ENCODE measurements around the gene DCAF12. TPM values are rescaled to one million over a fixed set of nuclear protein-coding genes. Genes with fewer than 3 reads are reported as not detected.
A peak's percentile ranks its signal among the peaks of the same experiment; 100 is the strongest.

Gene DCAF12
- total RNA-seq, 2 experiments from 2014 or later = 5.4 to 5.9 TPM

GRCh38 chr9:34127035-34127948 is 794 bp upstream of the DCAF12 start:
- peak overlapping the region; percentile 86 for H3K4me3 ChIP-seq (ENCODE audit: low read length)
- POLR2A ChIA-PET = interaction anchor here (0.7 to 2.0 kb wide), 3 partner anchors 51 to 75 kb away, joined by 3 to 11 read pairs (median 3); partner anchors contain the start of gene UBAP1
- Mint-ChIP-seq H3K36me3 (ENCODE audit: low read depth) (peaks cover 44% of the 10 kb centered on the region), H3K27me3 (no peaks in the 10 kb centered on the region), H3K4me3 (peak overlapping the region; percentile 100), H3K9me3 (no peaks in the 10 kb centered on the region), H3K4me1 (ENCODE audit: low read depth) (peaks cover 50% of the 10 kb centered on the region), H3K27ac (peak overlapping the region; percentile 99)
- H3K27me3 ChIP-seq (ENCODE audit: control insufficient read depth in 1 of 2, insufficient read depth in 2 of 2, low read length in 2 of 2) = no peaks in the 10 kb centered on the region
- CTCF ChIA-PET = interaction anchor here (0.5 kb wide), 1 partner anchor 8 kb away, joined by 3 read pairs; no protein-coding TSS in a partner anchor
- H3K27ac ChIP-seq (ENCODE audit: low read depth in 1 of 2, low read length in 2 of 2) = peak overlapping the region; percentile 86 to 88
- intact Hi-C loops (cut with DNase I, micrococcal nuclease) = loop anchor here (1.0 to 10.0 kb wide), 8 partner anchors 79 to 398 kb away; partner anchors contain the start of genes UBAP2 (in 2 of the 2), DNAI1 (in 1 of the 2), ENHO (in 1 of the 2) and FAM219A (in 1 of the 2)
- peaks cover 43% of the 10 kb centered on the region for H3K4me1 ChIP-seq (ENCODE audit: insufficient read depth, low read length)
- peak in 1 of 14 experiments; percentile 12 for DNase-seq
- peaks cover 11% of the 10 kb centered on the region for H3K36me3 ChIP-seq (ENCODE audit: insufficient read depth, low read length)
- ATAC-seq (ENCODE audit: poor library complexity) = no peak
- no peaks in the 10 kb centered on the region for H3K9me3 ChIP-seq (ENCODE audit: control insufficient read depth in 1 of 2, insufficient read depth in 1 of 2, low read length in 2 of 2)
- TF ChIP-seq CTCF (IDR thresholded peaks at IDR 0.05) = no peak

GRCh38 chr9:34125681-34126206 is 754 bp downstream of the DCAF12 start:
- Mint-ChIP-seq H3K27me3 (no peaks in the 10 kb centered on the region), H3K4me3 (peak overlapping the region; percentile 100), H3K9me3 (no peaks in the 10 kb centered on the region), H3K36me3 (ENCODE audit: low read depth) (peaks cover 58% of the 10 kb centered on the region), H3K4me1 (ENCODE audit: low read depth) (peaks cover 64% of the 10 kb centered on the region), H3K27ac (peak overlapping the region; percentile 99)
- H3K9me3 ChIP-seq (ENCODE audit: control insufficient read depth in 1 of 2, insufficient read depth in 1 of 2, low read length in 2 of 2) = no peaks in the 10 kb centered on the region
- ATAC-seq (ENCODE audit: poor library complexity) (no peak), DNase-seq (no peak)
- intact Hi-C loops (cut with DNase I, micrococcal nuclease) = loop anchor here (1.0 to 10.0 kb wide), 9 partner anchors 53 to 399 kb away; partner anchors contain the start of genes DNAI1 (in 1 of the 2), ENHO (in 1 of the 2), FAM219A (in 1 of the 2) and KIF24 (in 1 of the 2)
- H3K4me3 ChIP-seq (ENCODE audit: low read length) = peak overlapping the region; percentile 86
- peak overlapping the region; percentile 86 to 88 for H3K27ac ChIP-seq (ENCODE audit: low read depth in 1 of 2, low read length in 2 of 2)
- CTCF ChIA-PET = no interaction called here
- no peak for TF ChIP-seq CTCF (IDR thresholded peaks at IDR 0.05)
- POLR2A ChIA-PET = interaction anchor here (1.1 to 2.0 kb wide), 2 partner anchors 46 to 53 kb away, joined by 4 to 11 read pairs; partner anchors contain the start of gene UBAP1
- no peaks in the 10 kb centered on the region for H3K27me3 ChIP-seq (ENCODE audit: control insufficient read depth in 1 of 2, insufficient read depth in 2 of 2, low read length in 2 of 2)
- H3K36me3 ChIP-seq (ENCODE audit: insufficient read depth, low read length) = peaks cover 20% of the 10 kb centered on the region
- peaks cover 48% of the 10 kb centered on the region for H3K4me1 ChIP-seq (ENCODE audit: insufficient read depth, low read length)

- no peak for TF ChIP-seq CTCF (IDR thresholded peaks at IDR 0.05)
These were observed 1.6 kb downstream of the DCAF12 start for GRCh38 chr9:34124926-34125325.

More at GRCh38 chr9:34124926-34125325, 1.6 kb downstream of the DCAF12 start:
- intact Hi-C loops (cut with DNase I, micrococcal nuclease) = loop anchor here (2.0 to 10.0 kb wide), 5 partner anchors 78 to 400 kb away; partner anchors contain the start of genes DNAI1 (in 1 of the 2), ENHO (in 1 of the 2), FAM219A (in 1 of the 2) and MYORG (in 1 of the 2)
- H3K4me3 ChIP-seq (ENCODE audit: low read length) = peak overlapping the region; percentile 86
- Mint-ChIP-seq H3K4me1 (ENCODE audit: low read depth) (peaks cover 64% of the 10 kb centered on the region), H3K4me3 (peak overlapping the region; percentile 100), H3K27ac (peak overlapping the region; percentile 99), H3K9me3 (no peaks in the 10 kb centered on the region), H3K27me3 (no peaks in the 10 kb centered on the region), H3K36me3 (ENCODE audit: low read depth) (peaks cover 61% of the 10 kb centered on the region)
- no peaks in the 10 kb centered on the region for H3K27me3 ChIP-seq (ENCODE audit: control insufficient read depth in 1 of 2, insufficient read depth in 2 of 2, low read length in 2 of 2)
- DNase-seq (peak in 1 of 14 experiments; percentile 11), ATAC-seq (ENCODE audit: poor library complexity) (no peak)
- peaks cover 26% of the 10 kb centered on the region for H3K36me3 ChIP-seq (ENCODE audit: insufficient read depth, low read length)
- H3K27ac ChIP-seq (ENCODE audit: low read depth in 1 of 2, low read length in 2 of 2) = peak overlapping the region in 1 of 2 donors; percentile 86
- H3K9me3 ChIP-seq (ENCODE audit: control insufficient read depth in 1 of 2, insufficient read depth in 1 of 2, low read length in 2 of 2) = no peaks in the 10 kb centered on the region
- ChIA-PET POLR2A (no interaction called here), CTCF (no interaction called here)
- peaks cover 52% of the 10 kb centered on the region for H3K4me1 ChIP-seq (ENCODE audit: insufficient read depth, low read length)

Measured in CD4-positive, alpha-beta T cell (primary cell).